NCI-H460 (cell line): Measurements from ENCODE around the gene ZNF383. TPM values are rescaled to one million over a fixed set of nuclear protein-coding genes. Genes with fewer than 3 reads are reported as not detected.
"Not testable (repeated sequence)": the region's sequence is repeated elsewhere in the genome, so short reads cannot be mapped to it uniquely, and the experiment has no call there.

Experiments used
- DNase-seq: peaks from one replicate; pipeline ENCODE4 v3.0.0-alpha.2; 2016; ENCODE audit warnings: low read depth; ENCODE audit errors: extremely low read depth
- total RNA-seq: library from RNA; depleted of rRNA; stranded (reverse); fragments of >200 nt; shearing (Covaris generic); gene quantifications from 2 replicates; pipeline ENCODE4 v1.2.3, GENCODE V29; 2014; rRNA removed

Gene ZNF383
- total RNA-seq, 1 experiment from 2014 or later: 6.6 TPM

DNA sequence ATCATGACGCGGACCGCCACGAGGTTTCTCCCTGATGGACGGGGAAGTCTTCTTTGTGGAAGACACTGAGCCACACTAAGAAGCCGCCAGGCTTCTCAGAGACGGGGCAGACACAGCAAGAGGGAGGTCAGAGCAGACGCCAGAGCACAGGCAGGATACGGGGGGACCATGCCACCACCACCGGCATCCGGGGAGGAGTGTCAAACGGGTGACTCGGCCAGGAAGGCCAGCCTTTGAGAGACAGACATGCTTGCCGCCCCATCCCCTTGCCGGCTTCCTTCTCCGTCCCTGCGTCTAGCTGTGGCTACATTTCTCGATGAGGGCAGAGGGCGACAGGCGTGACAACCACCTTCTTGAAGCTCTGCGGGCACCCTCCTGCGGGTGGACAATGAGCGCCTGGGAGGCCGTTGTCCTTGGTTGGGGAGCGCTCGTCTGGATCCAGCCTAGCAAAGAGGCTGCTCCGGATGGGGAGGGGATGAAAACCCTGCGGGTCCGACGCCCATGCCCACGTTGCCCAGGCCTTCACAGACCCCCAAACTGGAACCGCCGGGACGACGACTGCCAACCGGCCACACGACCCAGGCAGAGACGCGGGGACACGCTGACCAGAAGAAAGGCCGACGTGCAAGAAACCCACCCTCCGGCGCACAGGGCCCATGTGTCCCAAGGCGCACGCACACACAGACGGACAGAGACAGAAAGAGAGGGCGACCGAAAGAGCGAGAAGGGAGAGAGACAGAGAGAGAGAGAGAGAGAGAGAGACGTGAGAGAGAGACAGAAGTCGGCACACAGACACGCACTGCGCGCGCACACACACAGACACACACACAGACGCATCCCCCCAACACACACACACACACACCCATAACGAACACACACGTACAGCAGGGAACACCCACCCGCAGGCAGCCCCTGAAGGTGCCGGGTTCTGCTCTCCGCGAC is 75.3 kb downstream of the ZNF383 start:
- not testable (repeated sequence) for DNase-seq

GRCh38 chr19:37294246-37294645 is 76.2 kb downstream of the ZNF383 start:
- DNase-seq: not testable (repeated sequence)

Other genes starting within 250 kb of the ZNF383 start
- gene ZNF420, start 139.8 kb upstream of the ZNF383 start, total RNA-seq: 9.2 and 10.0 TPM in 2 replicates
- 28.3 and 29.5 TPM in 2 replicates for gene ZNF585A, start 45.5 kb upstream of the ZNF383 start, total RNA-seq
- gene ZNF585B, start 7.7 kb upstream of the ZNF383 start, total RNA-seq: 77.3 and 83.9 TPM in 2 replicates
- gene ZNF527, start 152.9 kb downstream of the ZNF383 start, total RNA-seq: 4.3 and 4.7 TPM in 2 replicates
- 7.4 and 7.9 TPM in 2 replicates for gene ZNF569, start 249.2 kb downstream of the ZNF383 start, total RNA-seq